HepG2 (cell line): Measurements from ENCODE around the gene PKD2L1. TPM values are rescaled to one million over a fixed set of nuclear protein-coding genes. Genes with fewer than 3 reads are reported as not detected.
A peak's percentile ranks its signal among the peaks of the same experiment; 100 is the strongest.

ENCODE experiments used
- BATF2 ChIP-seq: sonication (generic); formaldehyde crosslinking; IDR thresholded peaks from 2 replicates; pipeline ENCODE4 v1.8.0; 2022; ENCODE audit warnings: mild to moderate bottlenecking, missing genetic modification reagents, moderate library complexity
- GATA4 ChIP-seq: sonication (generic); IDR thresholded peaks from 2 replicates; pipeline ENCODE4 v1.6.1; 2016; ENCODE audit warnings: antibody characterized with exemption, low read depth, borderline replicate concordance
- KDM5A ChIP-seq: fragments of 200-600 bp; sonication (generic); IDR thresholded peaks from 2 replicates; pipeline ENCODE4 v1.7.0; 2018; ENCODE audit warnings: antibody characterized with exemption, mild to moderate bottlenecking, low read length, borderline replicate concordance
- NR2F2 ChIP-seq: IDR thresholded peaks from 2 replicates; pipeline ENCODE4 v1.6.1; 2012; ENCODE audit warnings: low read depth, inconsistent platforms, borderline replicate concordance
- SPEN ChIP-seq: sonication (generic); formaldehyde crosslinking; IDR thresholded peaks from 2 replicates; pipeline ENCODE4 v1.5.1; 2020; ENCODE audit warnings: low read depth, mild to moderate bottlenecking, missing genetic modification reagents
- SYNCRIP ChIP-seq: fragments of 200-400 bp; formaldehyde crosslinking; IDR thresholded peaks from 2 replicates; pipeline ENCODE4 v1.6.1; 2018; ENCODE audit warnings: mild to moderate bottlenecking, low read depth, low read length; ENCODE audit not compliant: insufficient read depth
- ZBTB2 ChIP-seq: sonication (generic); formaldehyde crosslinking; IDR thresholded peaks from 2 replicates; pipeline ENCODE4 v1.8.0; 2022; ENCODE audit warnings: low read depth, missing genetic modification reagents
- ZFP36 ChIP-seq: fragments of 150-350 bp; IDR thresholded peaks from 2 replicates; pipeline ENCODE4 v1.6.1; 2018; ENCODE audit warnings: borderline replicate concordance, low read length, low read depth; ENCODE audit not compliant: partially characterized antibody
- ZNF232 ChIP-seq: sonication (generic); formaldehyde crosslinking; IDR thresholded peaks from 2 replicates; pipeline ENCODE4 v1.4.0; 2020; ENCODE audit warnings: missing genetic modification reagents, borderline replicate concordance
- ZNF773 ChIP-seq: sonication (generic); formaldehyde crosslinking; IDR thresholded peaks from 2 replicates; pipeline ENCODE4 v1.4.0; 2020; ENCODE audit warnings: missing genetic modification reagents, borderline replicate concordance
- polyA plus RNA-seq, 8 experiments: library from polyadenylated mRNA; depleted of rRNA in 3 of 8; stranded (reverse) in 7 of 8; unstranded in 1 of 8; fragments of >200 nt; fragmentation: Illumina TruSeq in 4 of 8; extraction: Trizol in 4 of 8; gene quantifications; 2 replicates each; pipeline versions ENCODE4 v1.2.1 to v1.2.3, GENCODE V29; 2011 to 2016; ENCODE audit warnings: low read depth in 4 of 8, missing spikeins in 1 of 8, mixed read lengths in 1 of 8; ENCODE audit not compliant: insufficient read depth in 1 of 8
- total RNA-seq, 5 experiments: library from RNA; depleted of rRNA; stranded (reverse); fragments of >200 nt; fragmentation: Illumina TruSeq; extraction: Trizol; gene quantifications; 2 replicates each; pipeline ENCODE4 v1.2.3, GENCODE V29; 2016; ENCODE audit warnings: low read depth in 1 of 5
- TF ChIP-seq, protein P1 (sequence below): sonication (generic); formaldehyde crosslinking; IDR thresholded peaks from 2 replicates; pipeline ENCODE4 v1.4.0; 2020; ENCODE audit warnings: missing genetic modification reagents, borderline replicate concordance
- TF ChIP-seq, protein P2 (sequence below), 2 experiments: sonication (generic) in 1 of 2; formaldehyde crosslinking in 1 of 2; IDR thresholded peaks; 2 replicates each; pipeline versions ENCODE4 v1.4.0 to v1.6.1; 2016 to 2020; ENCODE audit warnings: borderline replicate concordance in 1 of 2, low read depth in 1 of 2, mild to moderate bottlenecking in 1 of 2, missing genetic modification reagents in 1 of 2
- TF ChIP-seq, protein P3 (sequence below): sonication (generic); formaldehyde crosslinking; IDR thresholded peaks from 2 replicates; pipeline ENCODE4 v1.8.0; 2022; ENCODE audit warnings: mild to moderate bottlenecking, missing genetic modification reagents, borderline replicate concordance

PKD2L1 gene
- total and polyA plus RNA-seq, 2 of the 13 experiments (the other 11 are each of a cell fraction or from before 2014, with no cell fraction given) = 0.07 to 0.15 TPM

GRCh38 chr10:100346765-100347567 is 16.9 kb upstream of the PKD2L1 start, which contains the start of gene SCD (continued):
- TF ChIP-seq, protein P1, sequence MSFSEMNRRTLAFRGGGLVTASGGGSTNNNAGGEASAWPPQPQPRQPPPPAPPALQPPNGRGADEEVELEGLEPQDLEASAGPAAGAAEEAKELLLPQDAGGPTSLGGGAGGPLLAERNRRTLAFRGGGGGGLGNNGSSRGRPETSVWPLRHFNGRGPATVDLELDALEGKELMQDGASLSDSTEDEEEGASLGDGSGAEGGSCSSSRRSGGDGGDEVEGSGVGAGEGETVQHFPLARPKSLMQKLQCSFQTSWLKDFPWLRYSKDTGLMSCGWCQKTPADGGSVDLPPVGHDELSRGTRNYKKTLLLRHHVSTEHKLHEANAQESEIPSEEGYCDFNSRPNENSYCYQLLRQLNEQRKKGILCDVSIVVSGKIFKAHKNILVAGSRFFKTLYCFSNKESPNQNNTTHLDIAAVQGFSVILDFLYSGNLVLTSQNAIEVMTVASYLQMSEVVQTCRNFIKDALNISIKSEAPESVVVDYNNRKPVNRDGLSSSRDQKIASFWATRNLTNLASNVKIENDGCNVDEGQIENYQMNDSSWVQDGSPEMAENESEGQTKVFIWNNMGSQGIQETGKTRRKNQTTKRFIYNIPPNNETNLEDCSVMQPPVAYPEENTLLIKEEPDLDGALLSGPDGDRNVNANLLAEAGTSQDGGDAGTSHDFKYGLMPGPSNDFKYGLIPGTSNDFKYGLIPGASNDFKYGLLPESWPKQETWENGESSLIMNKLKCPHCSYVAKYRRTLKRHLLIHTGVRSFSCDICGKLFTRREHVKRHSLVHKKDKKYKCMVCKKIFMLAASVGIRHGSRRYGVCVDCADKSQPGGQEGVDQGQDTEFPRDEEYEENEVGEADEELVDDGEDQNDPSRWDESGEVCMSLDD (CRISPR knock-in tag) = no peak
- TF ChIP-seq, protein P2, sequence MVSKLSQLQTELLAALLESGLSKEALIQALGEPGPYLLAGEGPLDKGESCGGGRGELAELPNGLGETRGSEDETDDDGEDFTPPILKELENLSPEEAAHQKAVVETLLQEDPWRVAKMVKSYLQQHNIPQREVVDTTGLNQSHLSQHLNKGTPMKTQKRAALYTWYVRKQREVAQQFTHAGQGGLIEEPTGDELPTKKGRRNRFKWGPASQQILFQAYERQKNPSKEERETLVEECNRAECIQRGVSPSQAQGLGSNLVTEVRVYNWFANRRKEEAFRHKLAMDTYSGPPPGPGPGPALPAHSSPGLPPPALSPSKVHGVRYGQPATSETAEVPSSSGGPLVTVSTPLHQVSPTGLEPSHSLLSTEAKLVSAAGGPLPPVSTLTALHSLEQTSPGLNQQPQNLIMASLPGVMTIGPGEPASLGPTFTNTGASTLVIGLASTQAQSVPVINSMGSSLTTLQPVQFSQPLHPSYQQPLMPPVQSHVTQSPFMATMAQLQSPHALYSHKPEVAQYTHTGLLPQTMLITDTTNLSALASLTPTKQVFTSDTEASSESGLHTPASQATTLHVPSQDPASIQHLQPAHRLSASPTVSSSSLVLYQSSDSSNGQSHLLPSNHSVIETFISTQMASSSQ (IDR thresholded peaks at IDR 0.05; ENCODE audit: low read depth) = no peak
- TF ChIP-seq, protein P2 (CRISPR knock-in tag; IDR thresholded peaks at IDR 0.05; ENCODE audit: borderline replicate concordance) = no peak
- TF ChIP-seq ZNF232 (CRISPR knock-in tag) (no peak), SPEN (CRISPR knock-in tag) (peak; percentile 71), KDM5A (0 out of 2 replicates have a peak, but pooled peaks have one; percentile 4), NR2F2 (no peak), SYNCRIP (no peak), ZFP36 (no peak), ZBTB2 (CRISPR knock-in tag) (peak; percentile 4), GATA4 (peak; percentile 17), BATF2 (CRISPR knock-in tag) (peak; percentile 9; the same call in 1 of the 2 replicates), ZNF773 (CRISPR knock-in tag) (no peak)
- TF ChIP-seq, protein P3, sequence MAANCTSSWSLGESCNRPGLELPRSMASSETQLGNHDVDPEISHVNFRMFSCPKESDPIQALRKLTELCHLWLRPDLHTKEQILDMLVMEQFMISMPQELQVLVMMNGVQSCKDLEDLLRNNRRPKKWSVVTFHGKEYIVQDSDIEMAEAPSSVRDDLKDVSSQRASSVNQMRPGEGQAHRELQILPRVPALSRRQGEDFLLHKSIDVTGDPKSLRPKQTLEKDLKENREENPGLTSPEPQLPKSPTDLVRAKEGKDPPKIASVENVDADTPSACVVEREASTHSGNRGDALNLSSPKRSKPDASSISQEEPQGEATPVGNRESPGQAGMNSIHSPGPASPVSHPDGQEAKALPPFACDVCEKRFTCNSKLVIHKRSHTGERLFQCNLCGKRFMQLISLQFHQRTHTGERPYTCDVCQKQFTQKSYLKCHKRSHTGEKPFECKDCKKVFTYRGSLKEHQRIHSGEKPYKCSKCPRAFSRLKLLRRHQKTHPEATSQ (CRISPR knock-in tag) = peak; percentile 59; the same call in 1 of the 2 replicates
